Measurements from ENCODE around the gene PPP1R14C. TPM values are rescaled to one million over a fixed set of nuclear protein-coding genes. Genes with fewer than 3 reads are reported as not detected.

The PPP1R14C gene
- total RNA-seq, 1 donor from 2014 or later = 0.11 TPM

- Mint-ChIP-seq H3K27me3 (peaks cover 3% of the 10 kb centered on the region), H3K4me1 (no peaks in the 10 kb centered on the region), H3K27ac (no peak overlapping the region), H3K36me3 (ENCODE audit: low read depth) (no peaks in the 10 kb centered on the region), H3K9me3 (peaks cover 10% of the 10 kb centered on the region), H3K4me3 (no peak overlapping the region)
- ChIA-PET CTCF (interaction anchor here (0.6 kb wide), 1 partner anchor 95 kb away, joined by 3 read pairs; no protein-coding TSS in a partner anchor), POLR2A (no interaction called here)
- intact Hi-C loops (cut with micrococcal nuclease) = no loop called here
- no peak for DNase-seq
- no peak for ATAC-seq (ENCODE audit: low read depth)
- no peak for TF ChIP-seq CTCF (IDR thresholded peaks at IDR 0.05)
These were observed 154.6 kb downstream of the PPP1R14C start for GRCh38 chr6:150297327-150298029.

GRCh38 chr6:150298030-150298380, 155.2 kb downstream of the PPP1R14C start:
- no peak overlapping the region for H3K4me3 Mint-ChIP-seq
- ATAC-seq (ENCODE audit: low read depth) = no peak
- no peak for DNase-seq
- H3K27ac Mint-ChIP-seq = no peak overlapping the region
- CTCF ChIA-PET = interaction anchor here (0.6 kb wide), 1 partner anchor 94 kb away, joined by 3 read pairs; no protein-coding TSS in a partner anchor
- peaks cover 3% of the 10 kb centered on the region for H3K27me3 Mint-ChIP-seq
- H3K36me3 Mint-ChIP-seq (ENCODE audit: low read depth) = no peaks in the 10 kb centered on the region
- TF ChIP-seq CTCF (IDR thresholded peaks at IDR 0.05) = no peak
- H3K4me1 Mint-ChIP-seq = no peaks in the 10 kb centered on the region
- H3K9me3 Mint-ChIP-seq = peaks cover 10% of the 10 kb centered on the region
- POLR2A ChIA-PET = no interaction called here
- intact Hi-C loops (cut with micrococcal nuclease) = no loop called here

- no peak for DNase-seq
- ChIA-PET CTCF (no interaction called here), POLR2A (no interaction called here)
- H3K4me1 Mint-ChIP-seq = no peaks in the 10 kb centered on the region
- TF ChIP-seq CTCF (IDR thresholded peaks at IDR 0.05) = no peak
- no peaks in the 10 kb centered on the region for H3K36me3 Mint-ChIP-seq (ENCODE audit: low read depth)
- no peak overlapping the region for H3K27ac Mint-ChIP-seq
- intact Hi-C loops (cut with micrococcal nuclease) = no loop called here
- no peak for ATAC-seq (ENCODE audit: low read depth)
- H3K27me3 Mint-ChIP-seq = peaks cover 5% of the 10 kb centered on the region
- H3K4me3 Mint-ChIP-seq = no peak overlapping the region
- peaks cover 10% of the 10 kb centered on the region for H3K9me3 Mint-ChIP-seq
These were observed 155.8 kb downstream of the PPP1R14C start for GRCh38 chr6:150298676-150299075.

Other genes with a start within 250 kb of the PPP1R14C start
- gene RAET1E, start 244.9 kb upstream of the PPP1R14C start, total RNA-seq = not detected in 2 replicates
- not detected in 2 replicates for gene RAET1G, start 219.9 kb upstream of the PPP1R14C start, total RNA-seq
- 0.29 and 0.37 TPM in 2 replicates for gene ULBP2, start 201.0 kb upstream of the PPP1R14C start, total RNA-seq
- gene ULBP1, start 179.1 kb upstream of the PPP1R14C start, total RNA-seq = 1.9 and 2.2 TPM in 2 replicates
- not detected in 2 replicates for gene RAET1L, start 117.5 kb upstream of the PPP1R14C start, total RNA-seq
- 0.46 and 0.80 TPM in 2 replicates for gene ULBP3, start 73.9 kb upstream of the PPP1R14C start, total RNA-seq
- not detected in 2 replicates for gene IYD, start 226.0 kb downstream of the PPP1R14C start, total RNA-seq

All from activated B cell treated with CpG ODN at 0.5 μM for 24 hours (primary cell).